HG02852 (cell line): ENCODE measurements around the gene CCDC112.
"Not testable (repeated sequence)": the region's sequence is repeated elsewhere in the genome, so short reads cannot be mapped to it uniquely, and the experiment has no call there.

Experiments used
- ATAC-seq: cut with Tn5 transposase; IDR thresholded peaks from one replicate; pipeline ENCODE4 v1.9.1; 2021; ENCODE audit warnings: mild to moderate bottlenecking, moderate library complexity; ENCODE audit not compliant: unreplicated experiment

The CCDC112 gene

GRCh38 chr5:115296124-115297022, at the start of gene CCDC112:
Gene CCDC112 (minus strand): TSS chr5:115296654. CDS start chr5:115296543, 111 bp downstream.
- ATAC-seq = peak; percentile 85

GRCh38 chr5:115345344-115345743, 48.9 kb upstream of the CCDC112 start:
- no peak for ATAC-seq

GRCh38 chr5:115343855-115344254, 47.4 kb upstream of the CCDC112 start:
- no peak for ATAC-seq

GRCh38 chr5:115342590-115343377, 46.3 kb upstream of the CCDC112 start:
- no peak for ATAC-seq

GRCh38 chr5:115341745-115342144, 45.3 kb upstream of the CCDC112 start:
- ATAC-seq = no peak

- ATAC-seq = no peak
Observed at GRCh38 chr5:115338851-115339250, 42.4 kb upstream of the CCDC112 start.

GRCh38 chr5:115337882-115338281, 41.4 kb upstream of the CCDC112 start:
- no peak for ATAC-seq

- no peak for ATAC-seq
Observed at GRCh38 chr5:115336964-115337363, 40.5 kb upstream of the CCDC112 start.

GRCh38 chr5:115336201-115336720, 39.8 kb upstream of the CCDC112 start:
- no peak for ATAC-seq

- ATAC-seq = no peak
Observed at GRCh38 chr5:115335301-115335700, 38.8 kb upstream of the CCDC112 start.

- ATAC-seq = no peak
Observed at GRCh38 chr5:115333164-115333563, 36.7 kb upstream of the CCDC112 start.

GRCh38 chr5:115330830-115331229, 34.4 kb upstream of the CCDC112 start:
- no peak for ATAC-seq

- ATAC-seq = no peak
Observed at GRCh38 chr5:115329475-115329874, 33.0 kb upstream of the CCDC112 start.

GRCh38 chr5:115328617-115329274, 32.3 kb upstream of the CCDC112 start:
- not testable (repeated sequence) for ATAC-seq

GRCh38 chr5:115325296-115325959, 29.0 kb upstream of the CCDC112 start:
- ATAC-seq = no peak

GRCh38 chr5:115324021-115324420, 27.6 kb upstream of the CCDC112 start:
- ATAC-seq = no peak

GRCh38 chr5:115322729-115323128, 26.3 kb upstream of the CCDC112 start:
- ATAC-seq = no peak

GRCh38 chr5:115321309-115321708, 24.9 kb upstream of the CCDC112 start:
- ATAC-seq = no peak

GRCh38 chr5:115320515-115320914, 24.1 kb upstream of the CCDC112 start:
- no peak for ATAC-seq

- no peak for ATAC-seq
Observed at GRCh38 chr5:115320006-115320405, 23.6 kb upstream of the CCDC112 start.

GRCh38 chr5:115319007-115319406, 22.6 kb upstream of the CCDC112 start:
- no peak for ATAC-seq
